Measurements from ENCODE around the gene GRIN2A. TPM values are rescaled to one million over a fixed set of nuclear protein-coding genes. Genes with fewer than 3 reads are reported as not detected.
A peak's percentile ranks its signal among the peaks of the same experiment; 100 is the strongest.

GRIN2A gene
- total and polyA plus RNA-seq, 5 experiments from 2014 or later, result not detected

- Mint-ChIP-seq H3K4me3 (no peak overlapping the region), H3K36me3 (no peaks in the 10 kb centered on the region), H3K27ac (no peak overlapping the region), H3K4me1 (no peaks in the 10 kb centered on the region), H3K9me3 (peaks cover 0 to 15% (median 3%) of the 10 kb centered on the region in 9 donors), H3K27me3 (peaks cover 6 to 18% (median 17%) of the 10 kb centered on the region in 5 donors)
- POLR2A ChIA-PET, result no interaction called here
- DNase-seq, result no peak
- no peak for ATAC-seq
These were observed 24.6 kb upstream of the GRIN2A start for GRCh38 chr16:10206865-10207264.

DNA sequence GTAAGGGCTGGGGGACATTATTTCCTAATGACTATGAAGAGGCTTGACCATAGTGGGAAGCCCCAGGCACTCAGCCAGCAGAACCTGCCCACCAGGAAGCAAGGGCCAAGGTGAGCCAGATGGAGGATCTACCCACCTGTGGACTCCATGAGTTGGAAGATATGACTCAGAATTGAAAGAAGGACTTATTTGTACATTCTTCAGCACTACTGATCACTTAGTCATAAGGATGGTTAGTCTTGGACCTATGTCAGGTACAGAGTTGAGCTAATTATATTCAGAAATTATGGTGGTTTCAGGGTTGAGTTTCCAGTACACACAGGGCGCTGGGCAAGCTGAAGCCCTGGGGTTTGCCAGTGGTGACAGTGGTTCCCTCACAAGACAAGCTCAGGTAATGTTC lies 24.0 kb upstream of the GRIN2A start:
- POLR2A ChIA-PET, result interaction anchor here (0.6 kb wide), 1 partner anchor 617 kb away, joined by 4 read pairs; no protein-coding TSS in a partner anchor
- no peaks in the 10 kb centered on the region for H3K36me3 Mint-ChIP-seq
- ATAC-seq (no peak), DNase-seq (no peak)
- peaks cover 0 to 15% (median 3%) of the 10 kb centered on the region in 9 donors for H3K9me3 Mint-ChIP-seq
- no peak overlapping the region for H3K27ac Mint-ChIP-seq
- no peak overlapping the region for H3K4me3 Mint-ChIP-seq
- H3K27me3 Mint-ChIP-seq, result peaks cover 4 to 18% (median 15%) of the 10 kb centered on the region in 5 donors
- H3K4me1 Mint-ChIP-seq, result no peaks in the 10 kb centered on the region

- no peaks in the 10 kb centered on the region for H3K4me1 Mint-ChIP-seq
- H3K27me3 Mint-ChIP-seq, result peaks cover 4 to 17% (median 15%) of the 10 kb centered on the region in 5 donors
- DNase-seq (no peak), ATAC-seq (no peak)
- no peaks in the 10 kb centered on the region for H3K36me3 Mint-ChIP-seq
- H3K27ac Mint-ChIP-seq, result peak overlapping the region in 1 of 10 donors; percentile 25
- H3K4me3 Mint-ChIP-seq, result no peak overlapping the region
- H3K9me3 Mint-ChIP-seq, result peaks cover 0 to 15% (median 3%) of the 10 kb centered on the region in 9 donors
- POLR2A ChIA-PET, result interaction anchor here (0.6 kb wide), 1 partner anchor 617 kb away, joined by 4 read pairs; no protein-coding TSS in a partner anchor
These were observed 23.5 kb upstream of the GRIN2A start for GRCh38 chr16:10205688-10206087.

DNA sequence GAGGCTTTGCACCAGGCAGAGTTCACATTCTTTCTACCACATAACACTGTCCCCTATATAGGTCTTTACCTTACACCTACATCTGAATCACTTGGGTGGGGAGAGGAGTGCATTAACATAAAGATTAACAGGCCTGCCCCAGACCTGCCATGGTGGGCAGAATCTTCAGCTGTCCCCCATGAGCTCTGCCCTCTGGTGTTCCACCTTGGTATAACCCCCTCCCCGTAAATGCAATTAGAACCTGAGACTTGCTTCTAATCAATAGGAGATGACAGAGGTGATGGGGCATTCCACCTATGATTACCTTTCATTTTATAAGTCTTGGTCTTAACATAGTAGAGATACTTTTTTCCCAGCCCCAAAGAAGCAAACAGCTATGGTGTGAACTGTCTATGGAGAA lies 20.4 kb upstream of the GRIN2A start:
- Mint-ChIP-seq H3K9me3 (peaks cover 0 to 13% (median 3%) of the 10 kb centered on the region in 9 donors), H3K27ac (no peak overlapping the region), H3K4me3 (no peak overlapping the region), H3K36me3 (no peaks in the 10 kb centered on the region), H3K27me3 (peaks cover 0 to 10% (median 6%) of the 10 kb centered on the region in 5 donors), H3K4me1 (no peaks in the 10 kb centered on the region)
- ATAC-seq (no peak), DNase-seq (no peak)
- POLR2A ChIA-PET, result no interaction called here

DNA sequence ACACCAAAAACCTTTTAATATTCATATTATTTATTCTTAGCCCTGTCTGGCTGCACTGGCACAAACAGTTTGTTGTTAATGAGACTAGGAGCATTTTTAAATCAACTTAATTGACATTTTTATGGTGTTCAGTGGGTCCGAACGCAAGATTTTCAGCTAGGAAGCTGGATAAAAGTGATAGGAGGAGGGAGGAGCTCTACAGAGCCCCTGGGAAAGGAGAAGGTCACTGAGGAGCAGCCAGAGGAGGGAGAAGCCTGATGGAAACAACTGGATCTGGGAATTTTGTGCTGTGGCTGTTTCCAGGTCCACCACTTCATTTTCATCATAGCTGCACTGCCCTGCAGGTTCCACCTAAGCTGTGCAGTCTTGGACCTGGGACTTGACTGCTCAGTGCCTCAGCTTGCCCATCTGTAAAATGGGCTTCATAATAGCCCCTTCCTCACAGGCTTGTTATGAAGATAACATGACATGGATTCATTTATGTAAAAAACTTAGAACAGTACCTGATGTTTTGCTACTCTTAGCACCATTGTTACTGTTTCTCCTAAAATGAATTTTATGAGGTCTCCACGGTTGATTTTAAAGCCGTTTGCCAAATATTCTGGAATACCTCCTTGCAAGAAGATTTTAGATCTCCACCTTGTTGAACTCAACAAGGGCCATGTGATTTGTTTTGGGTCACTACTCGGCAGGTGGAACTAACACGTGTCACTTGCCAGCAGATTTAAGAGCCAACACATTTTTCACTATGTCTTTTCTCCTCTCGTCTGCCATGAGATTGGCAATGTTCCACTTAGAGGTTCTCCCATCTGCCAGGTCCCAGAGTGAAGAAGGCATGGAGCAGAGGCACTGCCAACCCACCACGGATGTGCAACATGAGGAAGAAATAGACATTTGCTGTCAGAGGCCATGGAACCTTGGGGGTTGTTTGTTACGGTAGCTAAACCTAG lies 18.7 kb upstream of the GRIN2A start:
- peaks cover 0 to 10% (median 6%) of the 10 kb centered on the region in 5 donors for H3K27me3 Mint-ChIP-seq
- ATAC-seq, result no peak
- no peaks in the 10 kb centered on the region for H3K4me1 Mint-ChIP-seq
- POLR2A ChIA-PET, result no interaction called here
- DNase-seq, result no peak
- H3K4me3 Mint-ChIP-seq, result no peak overlapping the region
- no peaks in the 10 kb centered on the region for H3K36me3 Mint-ChIP-seq
- H3K9me3 Mint-ChIP-seq, result peaks cover 0 to 11% (median 3%) of the 10 kb centered on the region in 9 donors
- H3K27ac Mint-ChIP-seq, result no peak overlapping the region

- Mint-ChIP-seq H3K36me3 (no peaks in the 10 kb centered on the region), H3K27me3 (peaks cover 0 to 9% (median 6%) of the 10 kb centered on the region in 5 donors), H3K27ac (no peak overlapping the region), H3K4me1 (no peaks in the 10 kb centered on the region), H3K4me3 (no peak overlapping the region), H3K9me3 (peaks cover 0 to 5% (median 0%) of the 10 kb centered on the region in 9 donors)
- POLR2A ChIA-PET, result no interaction called here
- DNase-seq (no peak), ATAC-seq (no peak)
These were observed 14.8 kb upstream of the GRIN2A start for GRCh38 chr16:10196999-10197398.

- POLR2A ChIA-PET, result no interaction called here
- DNase-seq, result no peak
- no peak overlapping the region for H3K4me3 Mint-ChIP-seq
- H3K27me3 Mint-ChIP-seq, result peaks cover 0 to 16% (median 8%) of the 10 kb centered on the region in 5 donors
- ATAC-seq, result no peak
- H3K36me3 Mint-ChIP-seq, result no peaks in the 10 kb centered on the region
- no peak overlapping the region for H3K27ac Mint-ChIP-seq
- no peaks in the 10 kb centered on the region for H3K4me1 Mint-ChIP-seq
- peaks cover 0 to 5% (median 0%) of the 10 kb centered on the region in 9 donors for H3K9me3 Mint-ChIP-seq
These were observed 8.9 kb upstream of the GRIN2A start for GRCh38 chr16:10191096-10191495.

- peaks cover 0 to 5% (median 0%) of the 10 kb centered on the region in 9 donors for H3K9me3 Mint-ChIP-seq
- DNase-seq (no peak), ATAC-seq (no peak)
- H3K27me3 Mint-ChIP-seq, result peaks cover 3 to 20% (median 12%) of the 10 kb centered on the region in 5 donors
- no peak overlapping the region for H3K4me3 Mint-ChIP-seq
- H3K27ac Mint-ChIP-seq, result no peak overlapping the region
- H3K36me3 Mint-ChIP-seq, result no peaks in the 10 kb centered on the region
- POLR2A ChIA-PET, result no interaction called here
- no peaks in the 10 kb centered on the region for H3K4me1 Mint-ChIP-seq
These were observed 7.7 kb upstream of the GRIN2A start for GRCh38 chr16:10189861-10190390.

GRCh38 chr16:10188236-10188635 lies 6.0 kb upstream of the GRIN2A start:
- H3K4me3 Mint-ChIP-seq, result no peak overlapping the region
- POLR2A ChIA-PET, result no interaction called here
- H3K9me3 Mint-ChIP-seq, result peaks cover 0 to 2% (median 0%) of the 10 kb centered on the region in 9 donors
- no peak overlapping the region for H3K27ac Mint-ChIP-seq
- H3K4me1 Mint-ChIP-seq, result peaks cover 2 to 6% (median 4%) of the 10 kb centered on the region in 4 donors
- ATAC-seq (no peak), DNase-seq (no peak)
- H3K36me3 Mint-ChIP-seq, result no peaks in the 10 kb centered on the region
- H3K27me3 Mint-ChIP-seq, result peaks cover 13 to 29% (median 25%) of the 10 kb centered on the region in 5 donors

GRCh38 chr16:10181196-10182162 lies 749 bp downstream of the GRIN2A start:
- H3K36me3 Mint-ChIP-seq, result peaks cover 0 to 2% (median 0%) of the 10 kb centered on the region in 3 donors
- peak in 3 of 10 donors; percentile 6 to 18 (median 16) for DNase-seq
- POLR2A ChIA-PET, result no interaction called here
- H3K27me3 Mint-ChIP-seq, result peaks cover 24 to 68% (median 40%) of the 10 kb centered on the region in 5 donors
- peaks cover 0 to 4% (median 0%) of the 10 kb centered on the region in 9 donors for H3K9me3 Mint-ChIP-seq
- peak overlapping the region in 7 of 10 donors; percentile 26 to 58 (median 48) for H3K4me3 Mint-ChIP-seq
- no peak overlapping the region for H3K27ac Mint-ChIP-seq
- H3K4me1 Mint-ChIP-seq, result peaks cover 5 to 19% (median 15%) of the 10 kb centered on the region in 4 donors
- no peak for ATAC-seq

DNA sequence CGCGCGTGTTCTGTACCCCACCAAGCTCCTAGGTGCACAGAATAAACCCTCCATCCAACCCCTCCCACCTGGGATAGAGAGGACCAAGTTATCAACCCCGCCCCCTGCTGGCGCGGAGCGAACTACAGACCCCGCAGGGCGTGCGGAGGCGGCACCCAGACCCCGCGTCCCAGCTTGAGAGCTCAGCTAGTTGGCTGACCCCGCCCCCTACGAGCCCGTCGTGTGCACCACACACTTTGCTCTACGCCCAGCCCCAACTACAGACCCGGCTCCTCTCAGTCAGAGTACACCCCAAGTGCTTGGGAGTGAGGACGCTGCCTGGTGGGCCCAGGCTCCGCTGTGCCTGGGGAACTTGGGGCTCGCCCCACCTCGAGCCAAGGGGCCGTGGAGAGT lies 1.5 kb downstream of the GRIN2A start:
- Mint-ChIP-seq H3K36me3 (peaks cover 0 to 2% (median 0%) of the 10 kb centered on the region in 3 donors), H3K9me3 (peaks cover 0 to 4% (median 0%) of the 10 kb centered on the region in 9 donors), H3K27ac (no peak overlapping the region), H3K27me3 (peaks cover 26 to 66% (median 40%) of the 10 kb centered on the region in 5 donors), H3K4me3 (peak overlapping the region in 4 of 10 donors; percentile 4 to 57 (median 38)), H3K4me1 (peaks cover 5 to 19% (median 15%) of the 10 kb centered on the region in 4 donors)
- no peak for DNase-seq
- POLR2A ChIA-PET, result no interaction called here
- ATAC-seq, result no peak

Data from naive thymus-derived CD8-positive, alpha-beta T cell (primary cell).